Bronchial epithelial cell (primary cell): ENCODE measurements around the gene LAMB1. TPM values are rescaled to one million over a fixed set of nuclear protein-coding genes. Genes with fewer than 3 reads are reported as not detected.
"Not testable (repeated sequence)": the region's sequence is repeated elsewhere in the genome, so short reads cannot be mapped to it uniquely, and the experiment has no call there.

ENCODE experiments used
- DNase-seq: peaks from one replicate; pipeline ENCODE4 v3.0.0-alpha.2; 2010; ENCODE audit warnings: low read depth
- FAIRE-seq: peaks from 2 replicates; lab custom pipeline; 2011; peaks lifted over from hg19 to GRCh38; lab: Jason Lieb, UNC
- H3K27me3 ChIP-seq: 2 replicates; pipeline ENCODE4 v1.5.1; 2011; ENCODE audit warnings: low read length; ENCODE audit not compliant: control insufficient read depth, insufficient read depth
- H3K36me3 ChIP-seq: 2 replicates; pipeline ENCODE4 v1.5.1; 2011; ENCODE audit warnings: low read length; ENCODE audit not compliant: control insufficient read depth, insufficient read depth
- H3K4me3 ChIP-seq: 2 replicates; pipeline ENCODE4 v1.5.1; 2011; ENCODE audit warnings: mild to moderate bottlenecking, low read depth, low read length, control low read depth
- total RNA-seq: library from RNA; depleted of rRNA; stranded (reverse); fragments of >200 nt; gene quantifications from 2 replicates; pipeline ENCODE4 v1.2.1, GENCODE V29; 2014
- TF ChIP-seq, protein P1 (sequence below): IDR thresholded peaks from 2 replicates; pipeline ENCODE4 v1.5.1; 2011; ENCODE audit warnings: mild to moderate bottlenecking, moderate library complexity, low read length, control low read depth, inconsistent platforms; ENCODE audit not compliant: insufficient read depth, severe bottlenecking

The LAMB1 gene
- total RNA-seq, 1 donor from 2014 or later: 75.8 TPM

DNA sequence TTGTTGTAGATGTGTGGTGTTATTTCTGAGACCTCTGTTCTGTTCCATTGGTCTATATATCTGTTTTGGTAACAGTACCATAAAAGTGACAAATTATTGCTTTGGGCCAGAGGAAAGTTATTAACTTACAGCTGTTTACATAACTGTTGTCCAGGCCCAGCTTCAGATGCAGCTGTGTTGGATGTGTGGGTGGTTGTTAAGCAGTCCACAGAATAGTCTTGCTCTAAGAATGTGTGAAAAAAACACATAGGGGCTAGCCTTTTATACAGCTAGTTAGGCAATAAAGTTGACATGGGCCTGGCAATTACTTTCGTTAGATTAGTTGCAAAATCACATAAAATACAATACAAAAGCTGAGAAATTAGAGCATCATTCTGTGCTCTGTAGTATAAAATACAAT, 80.1 kb downstream of the LAMB1 start:
- Histone ChIP-seq H3K4me3 (no peak overlapping the region), H3K36me3 (peaks cover 7% of the 10 kb centered on the region), H3K27me3 (no peaks in the 10 kb centered on the region)
- FAIRE-seq (no peak), DNase-seq (no peak)
- TF ChIP-seq, protein P1, sequence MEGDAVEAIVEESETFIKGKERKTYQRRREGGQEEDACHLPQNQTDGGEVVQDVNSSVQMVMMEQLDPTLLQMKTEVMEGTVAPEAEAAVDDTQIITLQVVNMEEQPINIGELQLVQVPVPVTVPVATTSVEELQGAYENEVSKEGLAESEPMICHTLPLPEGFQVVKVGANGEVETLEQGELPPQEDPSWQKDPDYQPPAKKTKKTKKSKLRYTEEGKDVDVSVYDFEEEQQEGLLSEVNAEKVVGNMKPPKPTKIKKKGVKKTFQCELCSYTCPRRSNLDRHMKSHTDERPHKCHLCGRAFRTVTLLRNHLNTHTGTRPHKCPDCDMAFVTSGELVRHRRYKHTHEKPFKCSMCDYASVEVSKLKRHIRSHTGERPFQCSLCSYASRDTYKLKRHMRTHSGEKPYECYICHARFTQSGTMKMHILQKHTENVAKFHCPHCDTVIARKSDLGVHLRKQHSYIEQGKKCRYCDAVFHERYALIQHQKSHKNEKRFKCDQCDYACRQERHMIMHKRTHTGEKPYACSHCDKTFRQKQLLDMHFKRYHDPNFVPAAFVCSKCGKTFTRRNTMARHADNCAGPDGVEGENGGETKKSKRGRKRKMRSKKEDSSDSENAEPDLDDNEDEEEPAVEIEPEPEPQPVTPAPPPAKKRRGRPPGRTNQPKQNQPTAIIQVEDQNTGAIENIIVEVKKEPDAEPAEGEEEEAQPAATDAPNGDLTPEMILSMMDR: no peak

DNA sequence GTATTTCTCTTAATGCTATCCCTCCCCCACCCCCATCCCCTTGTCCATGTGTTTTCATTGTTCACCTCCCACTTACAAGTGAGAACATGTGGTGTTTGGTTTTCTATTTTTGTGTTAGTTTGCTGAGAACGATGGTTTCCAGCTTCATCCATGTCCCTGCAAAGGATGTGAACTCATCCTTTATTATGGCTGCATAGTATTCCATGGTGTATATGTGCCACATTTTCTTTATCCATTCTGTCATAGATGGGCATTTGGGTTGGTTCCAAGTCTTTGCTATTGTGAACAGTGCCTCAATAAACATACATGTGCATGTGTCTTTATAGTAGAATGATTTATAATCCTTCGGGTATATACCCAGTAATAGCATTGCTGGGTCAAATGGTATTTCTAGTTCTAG, 81.1 kb downstream of the LAMB1 start:
- H3K36me3 ChIP-seq: peaks cover 11% of the 10 kb centered on the region
- not testable (repeated sequence) for H3K4me3 ChIP-seq, H3K27me3 ChIP-seq, DNase-seq, FAIRE-seq

DNA sequence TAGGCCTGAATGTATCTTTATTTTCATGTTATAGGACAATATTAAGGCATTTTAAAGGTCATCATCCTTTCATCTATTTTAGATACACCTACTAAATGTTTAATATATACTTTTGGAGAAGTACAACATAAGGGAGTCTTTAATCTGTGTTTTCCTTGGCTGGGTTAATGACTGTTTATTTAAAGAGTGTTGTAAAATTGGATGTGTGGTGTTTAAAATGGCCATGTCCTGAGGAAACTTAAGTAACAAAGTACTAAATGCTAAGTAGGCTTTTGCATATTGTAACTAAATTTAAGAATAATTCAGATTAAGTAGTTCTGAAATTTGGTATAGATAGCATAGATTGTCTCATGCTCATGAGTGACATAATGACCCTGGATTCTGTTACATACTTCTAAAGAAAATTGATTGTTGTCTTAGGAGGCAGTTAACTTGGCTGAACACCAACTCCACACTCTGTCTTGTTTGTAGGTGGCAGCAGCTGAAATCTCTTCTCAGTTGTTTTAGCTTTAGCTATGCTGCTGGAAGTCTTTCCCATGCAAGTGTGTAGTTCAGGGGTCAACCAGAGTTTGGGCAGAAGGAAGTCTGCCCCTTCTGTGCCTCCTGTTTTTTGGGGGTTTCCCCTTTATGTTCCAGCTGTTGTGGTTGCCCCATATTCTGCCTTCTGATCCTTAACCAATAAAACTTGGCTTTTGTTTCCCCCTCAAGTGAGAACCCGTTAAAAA, 82.8 kb downstream of the LAMB1 start:
- TF ChIP-seq, protein P1: no peak
- FAIRE-seq: no peak
- DNase-seq: no peak
- Histone ChIP-seq H3K27me3 (no peaks in the 10 kb centered on the region), H3K36me3 (peaks cover 11% of the 10 kb centered on the region), H3K4me3 (no peak overlapping the region)

DNA sequence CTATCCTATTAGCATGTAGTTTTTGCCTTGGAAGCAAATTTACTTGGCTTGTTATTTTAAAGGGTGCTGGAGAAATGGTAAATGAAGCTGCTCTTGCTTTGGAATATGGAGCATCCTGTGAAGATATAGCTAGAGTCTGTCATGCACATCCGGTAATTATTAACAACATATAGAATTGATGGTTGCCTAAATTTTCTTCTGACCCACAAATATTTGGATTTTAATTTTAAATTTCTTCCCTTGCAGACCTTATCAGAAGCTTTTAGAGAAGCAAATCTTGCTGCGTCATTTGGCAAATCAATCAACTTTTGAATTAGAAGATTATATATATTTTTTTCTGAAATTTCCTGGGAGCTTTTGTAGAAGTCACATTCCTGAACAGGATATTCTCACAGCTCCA, 84.0 kb downstream of the LAMB1 start:
- TF ChIP-seq, protein P1: no peak
- Histone ChIP-seq H3K4me3 (no peak overlapping the region), H3K27me3 (no peaks in the 10 kb centered on the region), H3K36me3 (peaks cover 10% of the 10 kb centered on the region)
- no peak for FAIRE-seq
- no peak for DNase-seq

DNA sequence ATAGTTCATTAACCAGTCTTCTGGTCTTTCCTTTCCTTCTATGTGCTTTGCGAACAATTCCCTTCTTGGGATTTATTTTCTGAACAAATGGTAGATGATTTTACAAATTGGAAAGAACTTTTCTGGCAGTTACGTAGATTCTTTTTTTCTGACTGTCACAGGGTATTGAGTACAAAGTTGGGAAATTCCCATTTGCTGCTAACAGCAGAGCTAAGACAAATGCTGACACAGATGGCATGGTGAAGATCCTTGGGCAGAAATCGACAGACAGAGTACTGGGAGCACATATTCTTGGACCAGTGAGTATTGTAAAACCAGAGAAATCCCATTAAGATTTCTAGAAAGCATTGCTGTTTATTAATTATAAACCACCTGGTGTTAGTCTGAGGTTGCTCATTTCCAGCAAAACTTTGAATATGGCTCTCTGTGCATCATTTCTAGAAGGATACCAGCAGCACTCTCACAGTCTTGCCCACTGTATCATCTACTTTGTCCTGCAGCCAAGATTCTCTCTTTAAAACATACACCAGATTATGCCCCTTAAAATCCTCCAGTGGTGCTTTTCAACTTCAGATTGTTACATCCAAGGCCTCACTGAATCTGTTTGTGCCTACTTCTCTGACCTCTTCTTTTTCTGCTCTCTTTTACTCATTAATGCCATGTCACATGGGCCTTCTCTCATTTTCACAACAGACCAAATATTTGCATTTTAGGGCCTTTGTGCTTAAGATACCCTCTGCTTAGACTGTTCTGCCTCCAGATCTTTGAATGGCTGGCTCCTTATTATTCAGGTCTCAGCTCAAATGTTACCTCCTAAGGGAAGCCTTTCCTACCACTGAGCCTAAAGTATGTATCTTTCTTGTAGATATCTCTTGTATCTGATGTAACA, 85.0 kb downstream of the LAMB1 start:
- Histone ChIP-seq H3K36me3 (peaks cover 10% of the 10 kb centered on the region), H3K4me3 (no peak overlapping the region), H3K27me3 (no peaks in the 10 kb centered on the region)
- no peak for FAIRE-seq
- no peak for DNase-seq
- TF ChIP-seq, protein P1: no peak

DNA sequence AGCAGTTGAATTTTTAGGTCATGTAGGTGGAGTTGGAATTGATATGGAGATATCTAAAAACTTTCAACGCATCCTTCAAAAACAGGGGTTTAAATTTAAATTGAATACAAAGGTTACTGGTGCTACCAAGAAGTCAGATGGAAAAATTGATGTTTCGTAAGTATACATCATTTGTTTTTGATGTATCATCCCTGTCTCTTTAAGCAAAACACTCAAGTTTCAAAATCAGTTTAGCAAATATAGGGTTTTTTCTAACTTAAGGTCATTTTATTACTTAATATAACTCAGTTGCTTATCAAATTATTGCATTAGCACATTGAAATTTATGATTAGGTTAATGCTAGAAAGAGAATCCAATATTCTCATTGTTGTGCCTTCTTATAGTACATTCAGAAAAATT, 87.4 kb downstream of the LAMB1 start:
- DNase-seq: no peak
- H3K36me3 ChIP-seq: peaks cover 10% of the 10 kb centered on the region
- FAIRE-seq: no peak
- no peak overlapping the region for H3K4me3 ChIP-seq
- H3K27me3 ChIP-seq: no peaks in the 10 kb centered on the region
- TF ChIP-seq, protein P1: no peak
